HCT116 (cell line): ENCODE results near the gene ABCA5. TPM values are rescaled to one million over a fixed set of nuclear protein-coding genes. Genes with fewer than 3 reads are reported as not detected.
"Not testable (repeated sequence)": the region's sequence is repeated elsewhere in the genome, so short reads cannot be mapped to it uniquely, and the experiment has no call there.

Source experiments
- ATAC-seq: fragments of 200-7000 bp; cut with Tn5 transposase; 2 replicates; pipeline ENCODE4 v1.9.1; 2020; ENCODE audit warnings: mild to moderate bottlenecking, moderate library complexity
- BruUV-seq: library from RNA; stranded (reverse); fragments of 400-500 nt; replicated peaks from 2 replicates; lab custom pipeline; 2021; lab: Mats Ljungman, UMichigan
- CTCF ChIA-PET: fragments of 300-600 bp; sonication (Branson Sonifier 250); formaldehyde crosslinking; loops from one replicate; lab custom pipeline; 2021; ENCODE audit warnings: antibody characterized with exemption; lab: Charles Lee
- POLR2A ChIA-PET: fragments of 300-600, 350-600 bp; sonication (Branson Sonifier 250); formaldehyde crosslinking; loops from one replicate; lab custom pipeline; 2021; ENCODE audit warnings: antibody characterized with exemption; lab: Charles Lee
- RAD21 ChIA-PET, 2 experiments: fragments of 300-600 bp; sonication (Branson Sonifier 250); formaldehyde crosslinking; loops; one replicate each; lab custom pipeline; 2023; ENCODE audit warnings: low total read pairs in 2 of 2; ENCODE audit not compliant: uncharacterized antibody in 2 of 2, unreplicated experiment in 2 of 2, low non-redundant PET in 1 of 2; lab: Charles Lee
- DNase-seq: peaks from one replicate; pipeline ENCODE4 v3.0.0-alpha.2; 2010; ENCODE audit warnings: low read depth, low spot score
- H2AFZ ChIP-seq: fragments of 200-600 bp; shearing (Covaris generic), sonication (generic); 2 replicates; pipeline ENCODE4 v1.6.1; 2017; ENCODE audit warnings: low read depth, mixed run types, mixed read lengths, antibody characterized with exemption, low read length; ENCODE audit not compliant: poor library complexity, severe bottlenecking
- H3K27ac ChIP-seq: 2 replicates; pipeline ENCODE4 v1.5.1; 2012; ENCODE audit warnings: low read depth, low read length
- H3K27me3 ChIP-seq: fragments of 200-600 bp; sonication (generic); 2 replicates; pipeline ENCODE4 v1.6.1; 2016; ENCODE audit warnings: mixed run types, low read length, mixed read lengths; ENCODE audit not compliant: insufficient read depth
- H3K36me3 ChIP-seq, 2 experiments: fragments of 200-500 bp in 1 of 2; fragments of 200-600 bp in 1 of 2; sonication (Bioruptor generic) in 1 of 2; sonication (generic) in 1 of 2; 2 replicates each; pipeline versions ENCODE4 v1.5.1 to v1.6.1; 2014 to 2016; ENCODE audit warnings: low read length in 2 of 2, inconsistent platforms in 1 of 2, mixed read lengths in 1 of 2, mixed run types in 1 of 2; ENCODE audit not compliant: insufficient read depth in 2 of 2, control insufficient read depth in 1 of 2
- H3K4me1 ChIP-seq, 2 experiments: fragments of 200-600 bp in 1 of 2; sonication (generic) in 1 of 2; 2 replicates each; pipeline versions ENCODE4 v1.5.1 to v1.6.1; 2012 to 2017; ENCODE audit warnings: low read length in 2 of 2, inconsistent platforms in 1 of 2, mild to moderate bottlenecking in 1 of 2, mixed read lengths in 1 of 2, mixed run types in 1 of 2, moderate library complexity in 1 of 2; ENCODE audit not compliant: insufficient read depth in 2 of 2, control insufficient read depth in 1 of 2
- H3K4me2 ChIP-seq: fragments of 200-600 bp; sonication (generic); 2 replicates; pipeline ENCODE4 v1.6.1; 2017; ENCODE audit warnings: mixed run types, low read length, mixed read lengths
- H3K4me3 ChIP-seq, 2 experiments: fragments of 200-600 bp in 1 of 2; sonication (generic) in 1 of 2; replicated peaks in 1 of 2; 2 replicates each; pipeline ENCODE4 v1.5.1; 2011 to 2016; ENCODE audit warnings: low read length in 2 of 2, control low read depth in 1 of 2, low read depth in 1 of 2, mild to moderate bottlenecking in 1 of 2, mixed read lengths in 1 of 2, mixed run types in 1 of 2
- H3K79me2 ChIP-seq: fragments of 200-600 bp; sonication (generic); 2 replicates; pipeline ENCODE4 v1.6.1; 2017; ENCODE audit warnings: mild to moderate bottlenecking, mixed run types, low read length, moderate library complexity, mixed read lengths; ENCODE audit not compliant: insufficient read depth
- H3K9ac ChIP-seq: fragments of 200-600 bp; sonication (generic); 2 replicates; pipeline ENCODE4 v1.6.1; 2016; ENCODE audit warnings: low read length, mixed read lengths
- H3K9me2 ChIP-seq: fragments of 200-600 bp; sonication (generic), shearing (Covaris generic); 2 replicates; pipeline ENCODE4 v1.6.1; 2017; ENCODE audit warnings: mixed run types, mild to moderate bottlenecking, moderate library complexity; ENCODE audit not compliant: insufficient read depth
- H3K9me3 ChIP-seq, 2 experiments: fragments of 200-500 bp in 1 of 2; fragments of 200-600 bp in 1 of 2; sonication (Bioruptor generic) in 1 of 2; sonication (generic) in 1 of 2; 2 replicates each; pipeline ENCODE4 v1.6.1; 2014 to 2017; ENCODE audit warnings: low read length in 2 of 2, mixed read lengths in 2 of 2, inconsistent platforms in 1 of 2, low read depth in 1 of 2, mild to moderate bottlenecking in 1 of 2, mixed run types in 1 of 2, moderate library complexity in 1 of 2; ENCODE audit not compliant: control insufficient read depth in 1 of 2, insufficient read depth in 1 of 2
- H4K20me1 ChIP-seq: fragments of 200-600 bp; sonication (generic), shearing (Covaris generic); 2 replicates; pipeline ENCODE4 v1.6.1; 2017; ENCODE audit warnings: mixed run types, mild to moderate bottlenecking, moderate library complexity; ENCODE audit not compliant: insufficient read depth
- ATF3 ChIP-seq: IDR thresholded peaks from 2 replicates; pipeline ENCODE4 v1.6.1; 2012
- CTCF ChIP-seq, 3 experiments: fragments of 200-600 bp in 1 of 3; sonication (generic) in 1 of 3; IDR thresholded peaks in 2 of 3; conservative IDR thresholded peaks in 1 of 3; 2 replicates each; pipeline ENCODE4 v1.5.1; 2012 to 2017; ENCODE audit warnings: low read depth in 2 of 3, low read length in 2 of 3, antibody characterized with exemption in 1 of 3, borderline replicate concordance in 1 of 3, control low read depth in 1 of 3, mild to moderate bottlenecking in 1 of 3, mixed read lengths in 1 of 3, mixed run types in 1 of 3, moderate library complexity in 1 of 3; ENCODE audit not compliant: insufficient read depth in 1 of 3
- MAX ChIP-seq: IDR thresholded peaks from 2 replicates; pipeline ENCODE4 v1.6.1; 2012
- SRF ChIP-seq: IDR thresholded peaks from 2 replicates; pipeline ENCODE4 v1.6.1; 2012; ENCODE audit warnings: low read depth
- TCF7L2 ChIP-seq: IDR thresholded peaks from 2 replicates; pipeline ENCODE4 v1.7.0; 2011; ENCODE audit warnings: borderline replicate concordance, inconsistent platforms; ENCODE audit not compliant: insufficient read depth, insufficient read length; ENCODE audit errors: extremely low read depth
- ZBTB33 ChIP-seq: IDR thresholded peaks from 2 replicates; pipeline ENCODE4 v1.6.1; 2011; ENCODE audit warnings: mild to moderate bottlenecking, low read length, moderate library complexity; ENCODE audit not compliant: insufficient replicate concordance; ENCODE audit errors: extremely low read depth
- intact Hi-C: fragments of 100-400 bp; cut with micrococcal nuclease; formaldehyde crosslinking; loops from 2 replicates; pipeline ENCODE4 v1.10.0; 2022
- total RNA-seq: library from RNA; stranded (reverse); gene quantifications from one replicate; pipeline ENCODE4 v1.2.1, GENCODE V29; 2021; ENCODE audit not compliant: unreplicated experiment

Gene ABCA5
- total RNA-seq, 1 experiment from 2014 or later, result 6.8 TPM

GRCh38 chr17:69207151-69207550 is 119.8 kb downstream of the ABCA5 start:
- Histone ChIP-seq H3K4me3 (no peak overlapping the region), H3K4me1 (no peaks in the 10 kb centered on the region), H3K4me2 (no peak overlapping the region), H3K9me3 (no peaks in the 10 kb centered on the region), H3K27ac (no peak overlapping the region), H3K36me3 (no peaks in the 10 kb centered on the region), H4K20me1 (no peaks in the 10 kb centered on the region), H2AFZ (no peak overlapping the region), H3K27me3 (no peaks in the 10 kb centered on the region), H3K79me2 (no peaks in the 10 kb centered on the region), H3K9ac (no peak overlapping the region), H3K9me2 (no peaks in the 10 kb centered on the region)
- ATAC-seq (no peak), DNase-seq (no peak)
- ChIA-PET CTCF (no interaction called here), POLR2A (no interaction called here), RAD21 (no interaction called here)
- no TSS peak for BruUV-seq
- no peak for TF ChIP-seq ATF3
- intact Hi-C loops, result no loop called here

GRCh38 chr17:69198238-69198637 is 128.7 kb downstream of the ABCA5 start:
- H3K4me1 ChIP-seq, result no peaks in the 10 kb centered on the region
- no peak overlapping the region for H3K4me2 ChIP-seq
- intact Hi-C loops, result no loop called here
- ATAC-seq, result no peak
- TF ChIP-seq TCF7L2 (no peak), ATF3 (no peak), SRF (no peak), CTCF (IDR thresholded peaks at IDR 0.05 in 2 of 3, conservative IDR thresholded peaks at IDR 0.05 in 1 of 3; ENCODE audit: borderline replicate concordance in 1 of 3, insufficient read depth in 1 of 3, low read depth in 2 of 3, low read length in 2 of 3) (no peak), ZBTB33 (no peak), MAX (no peak)
- TF ChIP-seq, all 23 proteins: peak for 0
- Histone ChIP-seq H3K4me3 (no peak overlapping the region), H3K27me3 (no peaks in the 10 kb centered on the region), H2AFZ (no peak overlapping the region), H3K9me2 (no peaks in the 10 kb centered on the region), H3K9me3 (no peaks in the 10 kb centered on the region), H3K9ac (no peak overlapping the region), H3K79me2 (no peaks in the 10 kb centered on the region), H3K27ac (no peak overlapping the region), H3K36me3 (no peaks in the 10 kb centered on the region), H4K20me1 (no peaks in the 10 kb centered on the region)
- ChIA-PET CTCF (no interaction called here), POLR2A (no interaction called here), RAD21 (no interaction called here)
- BruUV-seq, result no TSS peak
- DNase-seq, result no peak

GRCh38 chr17:69196105-69196653 is 130.8 kb downstream of the ABCA5 start:
- H4K20me1 ChIP-seq, H3K9ac ChIP-seq, H3K27me3 ChIP-seq, POLR2A ChIA-PET, ATAC-seq, H3K4me3 ChIP-seq, RAD21 ChIA-PET, H3K9me2 ChIP-seq, H3K4me1 ChIP-seq, DNase-seq, H2AFZ ChIP-seq, BruUV-seq, H3K9me3 ChIP-seq, intact Hi-C loops, H3K4me2 ChIP-seq, H3K27ac ChIP-seq, H3K36me3 ChIP-seq, CTCF ChIA-PET, H3K79me2 ChIP-seq: not testable (repeated sequence)
